Stimulated activated CD8-positive, alpha-beta memory T cell treated with anti-CD3 and anti-CD28 coated beads, Interleukin-15, amount 100 ng/mL, for 48 hours (primary cell): ENCODE measurements around the gene DLX3.

ENCODE experiments used
- DNase-seq, 2 donors: peaks; one replicate each; pipeline ENCODE4 v3.0.0-alpha.2; 2020; ENCODE audit warnings: low read depth in 2 of 2

Gene DLX3

GRCh38 chr17:49972486-49973270, 22.3 kb downstream of the DLX3 start:
- DNase-seq, result no peak

- DNase-seq, result no peak
Measured at GRCh38 chr17:49971848-49972485, 23.1 kb downstream of the DLX3 start.

GRCh38 chr17:49971199-49971847, 23.7 kb downstream of the DLX3 start:
- no peak for DNase-seq

GRCh38 chr17:49970498-49970897, 24.5 kb downstream of the DLX3 start:
- DNase-seq, result no peak

GRCh38 chr17:49969795-49970389, 25.1 kb downstream of the DLX3 start:
- no peak for DNase-seq

GRCh38 chr17:49969134-49969759, 25.8 kb downstream of the DLX3 start, which contains the start of gene DLX4:
Gene DLX4, plus strand, starts transcription at chr17:49969190. Its CDS starts 279 bp downstream, at chr17:49969469.
- no peak for DNase-seq

GRCh38 chr17:49968405-49969133, 26.5 kb downstream of the DLX3 start:
- DNase-seq, result peak; percentile 66 to 70

GRCh38 chr17:49967621-49968404, 27.2 kb downstream of the DLX3 start:
- no peak for DNase-seq

GRCh38 chr17:49967205-49967604, 27.8 kb downstream of the DLX3 start:
- no peak for DNase-seq

GRCh38 chr17:49966767-49967166, 28.3 kb downstream of the DLX3 start:
- DNase-seq, result no peak

GRCh38 chr17:49965524-49965909, 29.5 kb downstream of the DLX3 start:
- no peak for DNase-seq

GRCh38 chr17:49964769-49965523, 30.1 kb downstream of the DLX3 start:
- no peak for DNase-seq

GRCh38 chr17:49964303-49964768, 30.7 kb downstream of the DLX3 start:
- no peak for DNase-seq

- DNase-seq, result no peak
Measured at GRCh38 chr17:49963626-49964302, 31.3 kb downstream of the DLX3 start.

GRCh38 chr17:49963309-49963625, 31.8 kb downstream of the DLX3 start:
- no peak for DNase-seq

- DNase-seq, result no peak
Measured at GRCh38 chr17:49962599-49963308, 32.3 kb downstream of the DLX3 start.

- no peak for DNase-seq
Measured at GRCh38 chr17:49959183-49959935, 35.7 kb downstream of the DLX3 start.

GRCh38 chr17:49958723-49959122, 36.3 kb downstream of the DLX3 start:
- no peak for DNase-seq
